K562 (cell line): ENCODE results near the gene PLAC8L1. TPM values are rescaled to one million over a fixed set of nuclear protein-coding genes. Genes with fewer than 3 reads are reported as not detected.

Experiments
- ARID3A ChIP-seq: IDR thresholded peaks from 2 replicates; pipeline ENCODE4 v1.6.1; 2012; ENCODE audit warnings: low read depth, low read length, improper control_type of control experiment, borderline replicate concordance
- ARNT ChIP-seq, 2 experiments: fragments of 450-650 bp; IDR thresholded peaks; 2 replicates each; pipeline ENCODE4 v1.6.1; 2016; ENCODE audit warnings: mild to moderate bottlenecking in 1 of 2
- CBFA2T2 ChIP-seq: fragments of 450-650 bp; conservative IDR thresholded peaks from 2 replicates; pipeline ENCODE4 v1.6.1; 2017; ENCODE audit warnings: mild to moderate bottlenecking
- GATAD2B ChIP-seq: fragments of 450-650 bp; IDR thresholded peaks from 2 replicates; pipeline ENCODE4 v1.6.1; 2017; ENCODE audit warnings: mild to moderate bottlenecking, borderline replicate concordance
- HMGN3 ChIP-seq: IDR thresholded peaks from 2 replicates; pipeline ENCODE4 v1.6.1; 2011; ENCODE audit warnings: borderline replicate concordance, low read depth, mild to moderate bottlenecking, mixed read lengths, low read length; ENCODE audit not compliant: insufficient read length; ENCODE audit errors: extremely low read depth
- JUNB ChIP-seq: fragments of 450-650 bp; formaldehyde crosslinking; conservative IDR thresholded peaks from 2 replicates; pipeline ENCODE4 v1.4.0; 2020; ENCODE audit warnings: mild to moderate bottlenecking
- NFIC ChIP-seq: fragments of 450-650 bp; IDR thresholded peaks from 2 replicates; pipeline ENCODE4 v1.6.1; 2017; ENCODE audit warnings: mild to moderate bottlenecking, inconsistent platforms
- OTX1 ChIP-seq: fragments of 450-650 bp; formaldehyde crosslinking; IDR thresholded peaks from 2 replicates; pipeline ENCODE4 v1.4.0; 2022; ENCODE audit warnings: mild to moderate bottlenecking
- PKNOX1 ChIP-seq: fragments of 450-650 bp; IDR thresholded peaks from 2 replicates; pipeline ENCODE4 v1.6.1; 2016
- POLR2G ChIP-seq: fragments of 200-400 bp; formaldehyde crosslinking; IDR thresholded peaks from 2 replicates; pipeline ENCODE4 v1.6.1; 2017; ENCODE audit warnings: low read depth, mild to moderate bottlenecking, antibody characterized with exemption, low read length, moderate library complexity
- PTTG1 ChIP-seq: fragments of 450-650 bp; IDR thresholded peaks from 2 replicates; pipeline ENCODE4 v1.6.1; 2016; ENCODE audit warnings: low read depth, mild to moderate bottlenecking, missing genetic modification characterization, missing compliant biosample characterization
- RCOR1 ChIP-seq, 2 experiments: IDR thresholded peaks; 2 replicates each; pipeline ENCODE4 v1.6.1; 2012; ENCODE audit warnings: low read depth in 2 of 2, low read length in 2 of 2, borderline replicate concordance in 1 of 2, improper control_type of control experiment in 1 of 2
- RFX7 ChIP-seq: fragments of 250-450 bp; sonication (Bioruptor Pico); IDR thresholded peaks from 2 replicates; pipeline ENCODE4 v1.5.1; 2021; ENCODE audit warnings: mild to moderate bottlenecking
- TAL1 ChIP-seq: fragments of 450-650 bp; IDR thresholded peaks from 2 replicates; pipeline ENCODE4 v1.6.1; 2016; ENCODE audit warnings: mild to moderate bottlenecking
- TCF3 ChIP-seq: sonication (generic); formaldehyde crosslinking; IDR thresholded peaks from 2 replicates; pipeline ENCODE4 v1.4.0; 2020; ENCODE audit warnings: mild to moderate bottlenecking, missing genetic modification reagents
- ZNF140 ChIP-seq: fragments of 250-450 bp; sonication (Bioruptor Pico); IDR thresholded peaks from 2 replicates; pipeline ENCODE4 v1.8.0; 2021; ENCODE audit warnings: moderate library complexity, mild to moderate bottlenecking, inconsistent platforms
- ZNF354B ChIP-seq: fragments of 250-450 bp; sonication (Bioruptor Pico); IDR thresholded peaks from 2 replicates; pipeline ENCODE4 v1.4.0; 2020
- ZSCAN29 ChIP-seq: fragments of 450-650 bp; IDR thresholded peaks from 2 replicates; pipeline ENCODE4 v1.6.1; 2017
- polyA plus RNA-seq, 8 experiments: library from polyadenylated mRNA; depleted of rRNA in 4 of 8; stranded (reverse) in 5 of 8; unstranded in 3 of 8; fragments of >200 nt; fragmentation: Nextera tagmentation in 2 of 8; fragmentation: Illumina TruSeq in 1 of 8; extraction: Ambion mirVana in 2 of 8; extraction: Trizol in 1 of 8; gene quantifications; 2 replicates each; pipeline versions ENCODE4 v1.2.1 to v1.2.3, GENCODE V29; 2011 to 2014; ENCODE audit warnings: inconsistent platforms in 1 of 8, missing spikeins in 1 of 8
- total RNA-seq, 7 experiments: library from RNA; depleted of rRNA in 6 of 7; stranded (reverse); fragments of >200 nt in 6 of 7; fragmentation: Illumina TruSeq in 2 of 7; extraction: Trizol in 2 of 7; gene quantifications; 2 replicates each; pipeline versions ENCODE4 v1.2.1 to v1.2.3, GENCODE V29; 2011 to 2021; ENCODE audit warnings: low replicate concordance in 1 of 7
- TF ChIP-seq, protein P1 (sequence below): fragments of 450-650 bp; IDR thresholded peaks from 2 replicates; pipeline ENCODE4 v1.6.1; 2014; ENCODE audit warnings: low read depth, mild to moderate bottlenecking, moderate library complexity, borderline replicate concordance
- TF ChIP-seq, protein P2 (sequence below), 3 experiments: IDR thresholded peaks in 2 of 3; conservative IDR thresholded peaks in 1 of 3; 2 replicates each; pipeline ENCODE4 v1.5.1; 2011 to 2012; ENCODE audit warnings: low read length in 3 of 3, mild to moderate bottlenecking in 3 of 3, control low read depth in 2 of 3, improper control_type of control experiment in 1 of 3, inconsistent platforms in 1 of 3, low read depth in 1 of 3, mixed read lengths in 1 of 3, moderate library complexity in 1 of 3; ENCODE audit not compliant: insufficient read depth in 2 of 3
- TF ChIP-seq, protein P3 (sequence below): fragments of 450-650 bp; IDR thresholded peaks from 2 replicates; pipeline ENCODE4 v1.6.1; 2016; ENCODE audit warnings: mild to moderate bottlenecking

Gene PLAC8L1
- total and polyA plus RNA-seq, 9 of the 15 experiments (the other 6 are each of a cell fraction or from before 2014, with no cell fraction given): 0.10 to 0.43 (median 0.26) TPM; not detected in 3

DNA sequence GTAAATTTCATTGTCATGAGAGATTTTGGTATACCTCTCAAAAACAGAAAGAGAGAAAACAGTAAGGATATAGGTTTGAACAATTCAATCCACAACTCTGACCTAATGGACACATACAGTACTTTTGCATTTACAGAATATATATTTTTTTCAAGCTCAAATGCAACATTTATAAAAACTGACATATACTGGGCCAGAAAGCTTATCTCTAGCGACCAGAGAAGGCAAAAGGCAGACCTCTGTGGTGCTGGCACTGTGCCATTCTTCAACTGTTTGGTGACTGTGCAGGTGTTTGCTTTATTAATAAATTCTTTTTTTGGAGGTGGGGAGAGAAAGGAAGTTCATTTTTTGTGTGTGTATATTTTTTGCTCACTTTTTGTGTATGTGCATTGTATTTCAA is 6.0 kb upstream of the PLAC8L1 start (continued):
- TF ChIP-seq, protein P1, sequence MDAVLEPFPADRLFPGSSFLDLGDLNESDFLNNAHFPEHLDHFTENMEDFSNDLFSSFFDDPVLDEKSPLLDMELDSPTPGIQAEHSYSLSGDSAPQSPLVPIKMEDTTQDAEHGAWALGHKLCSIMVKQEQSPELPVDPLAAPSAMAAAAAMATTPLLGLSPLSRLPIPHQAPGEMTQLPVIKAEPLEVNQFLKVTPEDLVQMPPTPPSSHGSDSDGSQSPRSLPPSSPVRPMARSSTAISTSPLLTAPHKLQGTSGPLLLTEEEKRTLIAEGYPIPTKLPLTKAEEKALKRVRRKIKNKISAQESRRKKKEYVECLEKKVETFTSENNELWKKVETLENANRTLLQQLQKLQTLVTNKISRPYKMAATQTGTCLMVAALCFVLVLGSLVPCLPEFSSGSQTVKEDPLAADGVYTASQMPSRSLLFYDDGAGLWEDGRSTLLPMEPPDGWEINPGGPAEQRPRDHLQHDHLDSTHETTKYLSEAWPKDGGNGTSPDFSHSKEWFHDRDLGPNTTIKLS: no peak
- TF ChIP-seq ZNF140 (CRISPR knock-in tag) (no peak), OTX1 (CRISPR knock-in tag) (no peak), PTTG1 (tag) (0 out of 2 replicates have a peak, but pooled peaks have one; percentile 29), ZNF354B (no peak), HMGN3 (no peak), TCF3 (CRISPR knock-in tag) (peak; percentile 89), ARNT (IDR thresholded peaks at IDR 0.05) (no peak), ARID3A (peak; percentile 76), JUNB (CRISPR knock-in tag) (no peak), RFX7 (no peak), GATAD2B (no peak), POLR2G (0 out of 2 replicates have a peak, but pooled peaks have one; percentile 22), CBFA2T2 (peak; percentile 84), PKNOX1 (peak; percentile 41), NFIC (peak; percentile 100), RCOR1 (IDR thresholded peaks at IDR 0.05; ENCODE audit: borderline replicate concordance in 1 of 2, low read depth in 2 of 2, low read length in 2 of 2) (peak in 1 of 2 experiments; percentile 42; a peak in 1 of 4 replicates), ZSCAN29 (no peak), TAL1 (peak; percentile 85)
- TF ChIP-seq, protein P2, sequence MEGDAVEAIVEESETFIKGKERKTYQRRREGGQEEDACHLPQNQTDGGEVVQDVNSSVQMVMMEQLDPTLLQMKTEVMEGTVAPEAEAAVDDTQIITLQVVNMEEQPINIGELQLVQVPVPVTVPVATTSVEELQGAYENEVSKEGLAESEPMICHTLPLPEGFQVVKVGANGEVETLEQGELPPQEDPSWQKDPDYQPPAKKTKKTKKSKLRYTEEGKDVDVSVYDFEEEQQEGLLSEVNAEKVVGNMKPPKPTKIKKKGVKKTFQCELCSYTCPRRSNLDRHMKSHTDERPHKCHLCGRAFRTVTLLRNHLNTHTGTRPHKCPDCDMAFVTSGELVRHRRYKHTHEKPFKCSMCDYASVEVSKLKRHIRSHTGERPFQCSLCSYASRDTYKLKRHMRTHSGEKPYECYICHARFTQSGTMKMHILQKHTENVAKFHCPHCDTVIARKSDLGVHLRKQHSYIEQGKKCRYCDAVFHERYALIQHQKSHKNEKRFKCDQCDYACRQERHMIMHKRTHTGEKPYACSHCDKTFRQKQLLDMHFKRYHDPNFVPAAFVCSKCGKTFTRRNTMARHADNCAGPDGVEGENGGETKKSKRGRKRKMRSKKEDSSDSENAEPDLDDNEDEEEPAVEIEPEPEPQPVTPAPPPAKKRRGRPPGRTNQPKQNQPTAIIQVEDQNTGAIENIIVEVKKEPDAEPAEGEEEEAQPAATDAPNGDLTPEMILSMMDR (IDR thresholded peaks at IDR 0.05 in 2 of 3, conservative IDR thresholded peaks at IDR 0.05 in 1 of 3; ENCODE audit: insufficient read depth in 2 of 3, low read depth in 1 of 3, low read length in 3 of 3): no peak
- TF ChIP-seq, protein P3, sequence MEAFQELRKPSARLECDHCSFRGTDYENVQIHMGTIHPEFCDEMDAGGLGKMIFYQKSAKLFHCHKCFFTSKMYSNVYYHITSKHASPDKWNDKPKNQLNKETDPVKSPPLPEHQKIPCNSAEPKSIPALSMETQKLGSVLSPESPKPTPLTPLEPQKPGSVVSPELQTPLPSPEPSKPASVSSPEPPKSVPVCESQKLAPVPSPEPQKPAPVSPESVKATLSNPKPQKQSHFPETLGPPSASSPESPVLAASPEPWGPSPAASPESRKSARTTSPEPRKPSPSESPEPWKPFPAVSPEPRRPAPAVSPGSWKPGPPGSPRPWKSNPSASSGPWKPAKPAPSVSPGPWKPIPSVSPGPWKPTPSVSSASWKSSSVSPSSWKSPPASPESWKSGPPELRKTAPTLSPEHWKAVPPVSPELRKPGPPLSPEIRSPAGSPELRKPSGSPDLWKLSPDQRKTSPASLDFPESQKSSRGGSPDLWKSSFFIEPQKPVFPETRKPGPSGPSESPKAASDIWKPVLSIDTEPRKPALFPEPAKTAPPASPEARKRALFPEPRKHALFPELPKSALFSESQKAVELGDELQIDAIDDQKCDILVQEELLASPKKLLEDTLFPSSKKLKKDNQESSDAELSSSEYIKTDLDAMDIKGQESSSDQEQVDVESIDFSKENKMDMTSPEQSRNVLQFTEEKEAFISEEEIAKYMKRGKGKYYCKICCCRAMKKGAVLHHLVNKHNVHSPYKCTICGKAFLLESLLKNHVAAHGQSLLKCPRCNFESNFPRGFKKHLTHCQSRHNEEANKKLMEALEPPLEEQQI: peak; percentile 63
